GM03348 (cell line): ENCODE results near the gene PRR5L.

Experiments
- DNase-seq: peaks from one replicate; pipeline ENCODE4 v3.0.0; 2012; ENCODE audit warnings: low spot score

PRR5L gene

GRCh38 chr11:36295926-36296325, at the start of gene PRR5L:
Gene PRR5L, plus strand, starts transcription at chr11:36296288. Its CDS starts 104,834 bp downstream, at chr11:36401122.
- DNase-seq = no peak

DNA sequence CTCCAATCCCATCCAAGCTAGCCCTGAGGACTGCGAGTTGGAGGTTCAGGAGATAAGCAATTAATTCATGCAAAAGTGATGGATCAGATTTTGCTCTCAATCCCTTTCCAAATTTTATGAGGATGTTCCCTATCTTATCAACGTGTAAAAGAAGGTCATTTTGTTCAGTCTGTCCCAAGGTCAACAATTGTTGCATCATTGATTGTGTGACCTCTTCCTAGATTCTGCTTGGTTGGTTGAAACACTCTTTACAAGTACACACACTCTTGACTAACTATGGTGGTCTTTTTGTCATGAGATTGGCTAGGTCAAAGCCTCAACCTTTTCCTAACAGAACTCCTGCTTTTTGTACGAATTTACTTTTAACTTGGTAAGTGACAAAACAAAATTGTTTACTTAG, 48.6 kb upstream of the PRR5L start:
- DNase-seq = no peak

DNA sequence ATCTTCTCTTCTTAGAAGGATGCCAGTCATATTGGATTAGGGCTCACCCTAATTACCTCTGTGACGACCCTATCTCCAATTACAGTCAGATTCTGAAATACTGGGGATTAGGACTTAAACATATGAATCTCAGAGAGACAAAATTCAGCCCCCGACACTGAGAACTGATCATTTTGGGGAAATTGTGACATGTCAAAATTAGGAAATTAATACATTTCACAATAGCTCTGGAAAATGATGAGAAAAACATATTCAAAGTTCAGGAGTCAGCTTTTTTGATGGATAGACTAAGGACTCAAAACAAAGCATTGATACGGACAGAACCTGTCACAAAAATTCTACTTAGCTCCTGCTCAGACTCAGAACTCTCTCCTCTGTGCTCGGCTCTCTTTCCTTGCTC, 47.7 kb upstream of the PRR5L start:
- DNase-seq = no peak

- peak; percentile 45 for DNase-seq
Measured at GRCh38 chr11:36249246-36249645, 46.8 kb upstream of the PRR5L start.

GRCh38 chr11:36251823-36252222, 44.3 kb upstream of the PRR5L start:
- DNase-seq = no peak

- DNase-seq = no peak
Measured at GRCh38 chr11:36253238-36253637, 42.9 kb upstream of the PRR5L start.

GRCh38 chr11:36254713-36255112, 41.4 kb upstream of the PRR5L start:
- DNase-seq = peak; percentile 45

GRCh38 chr11:36257351-36257750, 38.7 kb upstream of the PRR5L start:
- DNase-seq = no peak

DNA sequence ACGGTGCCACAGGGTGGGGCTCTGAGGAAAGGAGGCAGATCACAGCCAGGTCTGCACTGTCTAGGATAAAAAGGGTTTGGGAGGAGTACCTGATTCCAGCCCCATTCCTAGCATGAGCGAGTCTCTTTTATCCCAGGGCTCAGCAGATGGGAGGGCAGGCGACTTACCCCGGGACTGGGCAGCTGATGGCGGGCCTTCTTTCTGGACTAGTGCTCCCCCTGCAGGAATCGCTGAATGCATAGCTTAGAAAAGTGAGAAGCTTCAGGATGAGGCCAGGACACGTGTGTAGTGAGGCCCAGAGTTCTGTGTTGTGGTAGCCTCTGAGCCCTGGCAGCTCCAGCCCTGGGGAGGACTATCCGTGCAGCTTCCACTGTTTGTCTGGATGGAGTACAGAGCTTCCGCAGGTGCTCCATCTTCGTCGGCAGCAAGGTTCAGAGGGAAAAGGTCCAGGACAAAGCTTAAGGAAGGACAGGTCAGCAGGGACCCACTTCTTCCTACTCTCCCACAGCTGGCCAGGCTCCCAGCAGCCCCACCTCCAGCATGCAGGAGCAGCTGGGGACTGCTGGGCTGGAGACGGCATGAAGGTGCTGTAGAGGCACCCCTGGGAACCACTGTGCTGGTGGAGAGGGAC, 37.2 kb upstream of the PRR5L start:
- DNase-seq = peak; percentile 87

DNA sequence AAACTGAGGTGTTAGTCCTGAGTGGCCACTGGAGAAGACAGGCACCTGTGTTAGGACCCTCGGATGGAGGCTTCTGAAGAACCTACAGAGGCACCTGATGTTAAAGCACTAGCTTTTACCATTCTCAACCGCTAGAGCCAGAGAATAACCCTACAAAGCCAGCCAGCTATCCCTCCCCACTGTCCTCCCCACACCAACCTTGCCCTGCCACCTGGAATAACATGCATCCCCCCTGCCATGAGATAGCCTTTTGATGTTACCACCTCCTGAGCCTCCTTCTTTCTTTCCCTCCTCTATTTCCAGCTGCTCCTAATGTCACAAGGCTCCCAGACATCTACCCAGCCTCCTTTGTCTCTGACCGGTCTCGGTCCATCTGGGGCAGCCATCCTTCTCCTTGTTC, 35.0 kb upstream of the PRR5L start:
- no peak for DNase-seq

DNA sequence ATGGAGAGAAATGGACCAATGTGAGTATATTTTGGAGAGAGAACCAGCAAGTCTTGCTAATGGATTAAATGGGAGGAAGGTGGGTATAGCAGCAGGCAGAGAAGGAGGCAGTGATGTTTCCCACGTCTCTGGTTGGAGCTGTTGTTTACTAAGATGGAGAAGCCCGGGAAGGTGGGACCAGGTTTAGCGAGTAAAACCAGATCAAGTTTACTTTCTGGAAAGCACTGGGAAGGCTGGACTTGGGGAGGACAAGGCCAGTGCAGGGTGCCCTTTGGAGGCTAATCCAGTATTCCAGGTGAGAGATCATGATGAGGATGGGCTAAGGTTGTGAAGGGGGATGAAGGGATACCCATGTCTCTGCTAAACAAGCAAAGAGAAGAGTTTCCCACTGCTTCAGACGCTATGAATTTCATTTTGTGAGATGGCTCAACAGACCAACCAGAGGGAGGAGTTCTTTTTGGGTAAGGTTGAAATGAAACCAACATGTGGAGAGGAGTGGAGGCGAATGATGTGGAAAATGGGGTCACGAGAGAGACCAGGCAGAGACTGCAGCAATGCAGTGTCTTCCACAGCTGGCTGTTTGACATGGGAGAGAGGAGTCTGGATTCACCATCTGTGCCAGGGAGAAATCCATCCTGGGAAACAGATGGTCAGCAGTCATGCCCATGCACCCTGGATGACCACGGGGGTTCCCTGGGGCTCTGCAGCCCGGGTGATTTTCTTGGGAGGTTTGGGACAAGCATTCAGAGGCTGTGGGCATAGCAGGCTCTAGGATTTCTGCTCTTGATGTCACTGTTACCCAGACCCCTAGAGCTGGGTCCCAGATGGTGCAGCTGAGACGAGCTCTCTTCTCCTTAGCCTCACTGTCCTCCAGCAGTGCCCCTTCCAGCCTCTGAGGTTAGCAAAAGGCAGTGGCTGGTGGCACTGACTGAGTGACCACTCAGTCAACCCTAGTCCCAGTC, 31.8 kb upstream of the PRR5L start:
- DNase-seq = no peak

DNA sequence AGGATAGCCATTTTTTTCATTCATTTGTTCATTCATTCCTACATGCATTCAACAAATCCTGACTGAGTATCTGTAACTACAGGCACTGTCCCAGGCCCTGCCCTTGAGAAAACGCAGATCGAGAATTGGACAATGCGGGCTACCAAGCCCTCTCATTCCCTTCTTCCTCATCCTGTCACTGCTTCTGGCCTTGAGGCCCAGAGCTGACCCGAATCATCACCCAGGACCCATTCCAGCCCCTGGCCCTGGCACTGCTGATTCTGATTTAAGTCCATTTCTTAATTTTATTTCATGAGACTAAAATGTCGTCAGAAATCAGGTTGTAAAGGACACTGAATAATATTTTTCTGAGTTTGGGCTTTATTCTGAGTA, 31.1 kb upstream of the PRR5L start:
- DNase-seq = no peak

DNA sequence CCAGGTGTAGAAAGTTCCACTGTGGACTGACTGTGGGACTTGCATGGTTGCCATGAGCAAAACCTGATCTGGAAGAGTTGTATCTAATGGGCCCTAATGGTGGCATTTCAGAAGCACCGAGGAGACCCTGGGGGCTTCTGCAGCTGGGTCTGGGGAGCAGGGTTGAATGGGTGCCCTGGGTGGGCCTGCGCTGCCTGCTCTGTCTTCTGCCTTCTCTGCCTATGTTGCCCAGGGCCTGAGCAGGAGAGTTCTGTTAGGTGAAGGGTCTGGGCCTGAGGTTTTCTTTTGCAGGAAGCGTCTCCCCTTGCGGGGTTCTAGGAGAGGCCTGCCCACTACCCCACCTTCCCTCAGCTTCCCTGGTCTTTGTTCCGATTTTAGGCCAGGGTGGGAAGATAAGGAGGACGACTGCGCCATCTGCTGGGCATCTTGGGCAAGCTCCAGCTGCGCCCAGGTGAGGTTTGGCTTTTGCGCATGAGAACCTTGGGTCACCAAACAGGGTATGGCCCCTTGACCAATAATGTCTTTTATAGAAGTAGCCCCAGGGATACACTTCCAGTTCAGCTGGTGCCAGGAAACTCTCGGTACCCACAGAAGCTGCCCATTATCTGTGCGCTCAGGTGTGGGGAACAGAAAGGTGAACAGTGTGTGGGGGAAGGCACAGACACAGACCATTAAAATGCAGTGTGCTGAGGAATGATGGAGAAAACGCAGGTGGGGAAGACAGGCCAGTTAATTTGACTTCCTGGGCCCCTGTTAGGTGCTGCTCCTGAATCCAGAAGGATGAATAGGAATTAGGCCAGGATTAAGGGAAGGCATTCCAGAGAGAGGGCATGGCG, 30.1 kb upstream of the PRR5L start:
- DNase-seq = peak; percentile 76

GRCh38 chr11:36266767-36267166, 29.3 kb upstream of the PRR5L start:
- DNase-seq = no peak

GRCh38 chr11:36268337-36268985, 27.6 kb upstream of the PRR5L start:
- DNase-seq = no peak

DNA sequence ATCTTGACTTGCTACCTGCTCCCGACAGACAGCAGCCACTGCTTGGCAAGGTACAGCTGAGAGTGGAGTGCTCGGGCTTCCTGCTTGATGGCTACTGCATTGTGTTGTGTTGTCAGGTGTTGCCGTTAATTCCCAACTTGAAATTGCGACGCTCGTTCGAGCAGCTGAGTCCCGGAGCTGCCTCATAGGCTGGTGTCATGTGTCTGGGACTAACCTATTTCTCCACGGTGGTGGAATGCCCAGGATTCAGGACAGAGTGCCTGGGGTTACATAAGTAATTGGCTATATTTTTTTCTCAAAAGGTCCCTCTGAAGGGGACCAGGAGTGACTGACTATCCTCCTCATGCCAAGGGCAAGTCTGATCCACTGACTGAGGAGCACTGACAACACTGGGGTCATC, 25.4 kb upstream of the PRR5L start:
- DNase-seq = no peak

DNA sequence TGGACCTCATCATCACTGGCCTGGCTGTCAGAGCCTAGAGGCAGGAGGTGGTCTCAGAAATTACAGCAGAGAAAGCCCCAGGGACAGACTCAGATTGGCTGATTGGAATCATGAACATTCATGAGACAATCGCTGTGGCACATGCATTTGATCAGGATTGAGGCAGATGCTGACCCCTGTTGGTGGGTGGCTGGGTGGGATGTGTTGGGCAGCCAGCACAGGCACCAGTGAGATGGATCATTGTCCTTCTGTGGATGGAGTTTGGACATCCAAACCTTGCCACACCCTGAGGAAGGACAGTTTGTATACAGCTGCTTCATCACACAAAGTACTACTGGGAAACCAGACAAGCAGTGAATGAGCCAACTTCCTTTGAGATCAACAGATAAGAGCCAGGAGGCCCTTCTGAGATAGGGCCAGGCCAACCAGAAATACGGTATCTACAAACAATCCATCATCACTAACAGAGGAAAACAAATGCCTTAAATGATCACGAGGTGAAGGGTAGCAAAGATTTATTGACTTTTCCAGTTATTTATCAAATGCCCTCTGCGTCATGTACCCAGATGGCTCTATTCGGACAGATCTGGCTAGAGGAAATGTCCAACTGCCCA, 24.2 kb upstream of the PRR5L start:
- no peak for DNase-seq

DNA sequence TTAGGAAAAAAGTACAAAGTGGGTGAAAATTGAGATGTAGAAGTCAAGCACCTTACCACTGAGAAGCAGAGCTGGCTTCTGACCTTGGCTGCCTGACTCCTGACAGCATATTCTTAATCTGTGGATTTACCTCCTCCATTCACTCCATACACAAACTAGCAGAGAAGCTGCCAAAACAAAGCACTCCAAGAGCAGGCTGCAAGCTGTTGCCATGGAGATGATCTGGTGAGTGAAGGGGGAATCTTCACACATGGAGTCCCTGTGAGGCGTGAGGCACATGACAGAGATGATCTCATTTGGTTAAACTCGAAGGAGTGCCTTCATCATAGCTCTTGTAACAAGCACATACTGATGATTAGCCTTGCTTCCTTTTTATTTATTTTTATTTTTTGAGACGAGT, 23.0 kb upstream of the PRR5L start:
- DNase-seq = no peak

- DNase-seq = no peak
Measured at GRCh38 chr11:36274414-36274813, 21.7 kb upstream of the PRR5L start.

DNA sequence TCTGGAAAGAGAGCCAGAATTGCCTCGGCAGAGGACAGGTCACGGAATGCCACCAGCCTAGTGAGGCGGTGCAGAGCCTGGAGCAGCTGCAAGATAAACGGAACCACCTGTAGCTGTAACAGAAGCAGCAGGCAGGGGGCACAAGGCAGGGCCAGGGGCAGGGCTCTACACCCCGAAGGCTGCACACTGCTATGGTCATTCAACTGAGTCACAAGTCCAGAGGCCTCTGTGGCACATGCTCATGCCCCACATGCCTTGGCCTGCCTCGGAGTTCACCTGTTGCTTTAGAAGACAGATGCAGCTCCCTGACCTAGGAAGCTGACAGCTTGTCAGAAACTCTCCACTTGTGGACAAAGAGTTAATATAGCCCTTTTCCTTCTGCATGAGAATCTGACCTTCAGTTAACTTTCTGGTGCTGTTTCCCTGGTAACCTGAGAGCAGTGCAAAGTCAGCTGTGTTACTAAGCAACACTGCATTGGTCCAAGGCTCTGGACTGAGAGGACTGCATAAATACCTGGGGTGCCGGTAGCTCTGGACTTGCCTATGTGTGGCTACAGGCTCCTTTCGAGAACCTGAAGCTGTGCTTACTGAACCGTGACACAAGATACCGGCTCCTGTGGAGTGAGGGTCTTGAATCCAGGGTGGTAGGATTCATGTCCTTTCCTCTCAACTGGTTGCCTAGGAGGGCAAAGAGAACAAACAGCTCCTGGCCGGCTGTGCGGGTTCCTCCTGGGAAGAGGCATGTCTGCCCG, 17.4 kb upstream of the PRR5L start:
- DNase-seq = no peak

DNA sequence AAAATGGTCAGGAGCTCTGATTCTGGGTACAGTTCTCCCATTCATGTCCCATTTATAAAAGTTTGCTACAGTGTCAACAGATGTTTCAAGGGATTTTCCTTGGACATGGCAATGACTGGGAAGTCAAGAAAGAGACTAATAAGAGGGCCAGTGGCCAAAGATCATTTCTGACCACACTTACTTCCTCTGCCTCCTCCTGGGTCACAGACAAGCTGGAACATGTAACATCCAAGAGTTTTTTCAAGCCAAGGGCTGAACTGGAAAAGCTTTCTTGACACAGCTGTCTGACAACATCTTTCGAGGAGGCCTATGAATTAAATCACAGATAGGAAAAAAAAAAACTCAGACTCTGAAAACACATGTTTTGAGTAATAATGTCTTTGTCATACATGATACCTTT, 15.6 kb upstream of the PRR5L start:
- peak; percentile 27 for DNase-seq
